Measurements from ENCODE around the gene KLC1.
"Not testable (repeated sequence)": the region's sequence is repeated elsewhere in the genome, so short reads cannot be mapped to it uniquely, and the experiment has no call there.

Gene KLC1

DNA sequence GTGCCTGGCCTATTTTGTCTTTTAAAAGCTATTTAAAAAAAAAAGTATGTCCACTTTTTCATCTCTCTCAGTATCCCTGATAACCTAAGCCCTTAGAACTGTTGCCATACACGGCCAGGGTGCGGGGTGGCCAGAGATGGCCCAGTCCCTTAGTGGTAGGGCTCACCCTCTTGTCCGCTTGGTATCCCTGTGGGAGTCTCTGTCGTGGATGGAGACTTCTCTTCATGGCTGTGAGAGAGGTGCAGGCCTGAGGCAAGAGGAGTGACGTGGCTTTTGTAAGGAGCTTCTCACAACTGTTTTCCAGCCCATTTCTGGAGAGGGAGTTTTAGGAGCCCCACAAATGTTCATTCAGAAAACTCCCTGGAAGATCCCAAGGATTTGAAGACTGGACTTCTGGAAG lies 59.4 kb downstream of the KLC1 start:
- TF ChIP-seq, protein P1, sequence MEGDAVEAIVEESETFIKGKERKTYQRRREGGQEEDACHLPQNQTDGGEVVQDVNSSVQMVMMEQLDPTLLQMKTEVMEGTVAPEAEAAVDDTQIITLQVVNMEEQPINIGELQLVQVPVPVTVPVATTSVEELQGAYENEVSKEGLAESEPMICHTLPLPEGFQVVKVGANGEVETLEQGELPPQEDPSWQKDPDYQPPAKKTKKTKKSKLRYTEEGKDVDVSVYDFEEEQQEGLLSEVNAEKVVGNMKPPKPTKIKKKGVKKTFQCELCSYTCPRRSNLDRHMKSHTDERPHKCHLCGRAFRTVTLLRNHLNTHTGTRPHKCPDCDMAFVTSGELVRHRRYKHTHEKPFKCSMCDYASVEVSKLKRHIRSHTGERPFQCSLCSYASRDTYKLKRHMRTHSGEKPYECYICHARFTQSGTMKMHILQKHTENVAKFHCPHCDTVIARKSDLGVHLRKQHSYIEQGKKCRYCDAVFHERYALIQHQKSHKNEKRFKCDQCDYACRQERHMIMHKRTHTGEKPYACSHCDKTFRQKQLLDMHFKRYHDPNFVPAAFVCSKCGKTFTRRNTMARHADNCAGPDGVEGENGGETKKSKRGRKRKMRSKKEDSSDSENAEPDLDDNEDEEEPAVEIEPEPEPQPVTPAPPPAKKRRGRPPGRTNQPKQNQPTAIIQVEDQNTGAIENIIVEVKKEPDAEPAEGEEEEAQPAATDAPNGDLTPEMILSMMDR (conservative IDR thresholded peaks at IDR 0.05; ENCODE audit: low read depth, low read length), result no peak
- no peak for DNase-seq (ENCODE audit: low read depth)
- H3K4me3 ChIP-seq (ENCODE audit: low read depth, low read length), result no peak overlapping the region

DNA sequence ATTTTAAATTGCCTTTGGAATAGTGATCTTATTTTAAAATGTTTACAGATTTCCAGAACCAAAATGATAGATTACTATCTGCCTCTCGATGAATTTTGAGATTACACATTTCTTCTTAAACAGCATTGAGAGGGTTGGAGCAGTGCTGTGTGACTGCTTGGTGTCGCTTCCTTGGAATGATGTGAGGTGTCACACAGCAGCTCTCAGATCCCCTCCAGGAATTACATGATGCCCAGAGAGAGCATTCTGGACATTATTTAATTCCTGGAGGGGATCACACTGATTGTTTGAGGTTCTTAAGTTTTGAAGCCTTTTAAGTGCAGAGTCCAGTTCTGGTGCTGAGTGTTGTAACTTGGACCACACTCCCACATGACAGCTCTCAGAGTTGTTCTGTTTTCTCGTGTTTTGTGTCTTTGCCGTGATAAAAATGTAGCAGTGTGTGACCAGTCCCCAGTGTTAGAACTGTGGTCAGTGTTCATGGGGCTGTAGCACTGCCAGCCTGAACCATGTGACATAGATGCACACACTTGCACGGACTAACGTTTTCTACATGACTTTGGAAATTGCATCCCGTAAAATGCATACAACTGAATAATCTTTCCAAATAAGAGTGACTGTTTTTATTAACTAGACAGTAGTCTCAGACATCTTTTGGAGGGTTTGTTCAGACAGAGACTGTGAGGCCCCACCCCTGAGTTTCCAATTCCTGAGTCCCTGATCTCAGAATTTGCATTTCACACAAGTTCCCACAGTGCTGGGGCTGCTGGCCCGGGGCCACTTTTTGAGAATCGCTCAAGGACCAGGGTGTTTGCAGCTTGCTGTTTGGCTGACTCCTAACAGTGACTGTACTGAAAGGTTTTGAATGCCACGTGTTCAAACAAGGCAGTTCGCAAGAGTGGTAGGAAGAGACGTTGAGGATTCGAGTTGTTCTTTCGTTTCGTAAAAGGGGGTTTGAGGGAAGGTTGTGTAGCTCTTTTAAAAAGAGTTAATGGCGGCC lies 60.2 kb downstream of the KLC1 start:
- no peak overlapping the region for H3K4me3 ChIP-seq (ENCODE audit: low read depth, low read length)
- peak; percentile 54 for DNase-seq (ENCODE audit: low read depth)
- TF ChIP-seq, protein P1 (conservative IDR thresholded peaks at IDR 0.05; ENCODE audit: low read depth, low read length), result no peak

DNA sequence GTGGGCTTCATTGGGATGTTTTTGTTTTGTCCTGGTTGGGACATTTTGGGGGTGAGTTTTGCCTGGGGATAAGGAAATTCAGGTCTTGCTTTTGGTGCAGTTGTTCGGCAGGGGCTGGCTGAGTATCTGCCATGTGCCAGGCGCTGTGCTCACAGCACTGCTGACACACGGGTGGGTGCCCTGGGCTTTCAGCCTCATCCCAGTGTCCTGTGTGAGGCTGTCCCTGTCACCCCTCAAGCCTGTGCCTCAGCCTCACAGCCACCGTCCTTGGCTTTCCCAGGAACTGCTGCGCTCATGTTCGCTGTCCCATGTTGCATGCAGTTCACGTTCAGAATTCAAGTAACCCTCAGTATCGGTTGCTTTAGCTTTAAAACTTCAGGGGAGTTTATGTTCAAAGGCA lies 61.3 kb downstream of the KLC1 start:
- DNase-seq (ENCODE audit: low read depth), result no peak
- TF ChIP-seq, protein P1 (conservative IDR thresholded peaks at IDR 0.05; ENCODE audit: low read depth, low read length), result no peak

GRCh38 chr14:103691655-103692054 lies 62.6 kb downstream of the KLC1 start:
- not testable (repeated sequence) for DNase-seq (ENCODE audit: low read depth); H3K4me3 ChIP-seq (ENCODE audit: low read depth, low read length)

More for the DNA sequence above, 61.3 kb downstream of the KLC1 start:
- H3K4me3 ChIP-seq (ENCODE audit: low read depth, low read length), result no peak overlapping the region

GRCh38 chr14:103692159-103692558 lies 63.1 kb downstream of the KLC1 start:
- no peak for DNase-seq (ENCODE audit: low read depth)
- no peak overlapping the region for H3K4me3 ChIP-seq (ENCODE audit: low read depth, low read length)
- TF ChIP-seq, protein P1 (conservative IDR thresholded peaks at IDR 0.05; ENCODE audit: low read depth, low read length), result no peak

GRCh38 chr14:103692871-103693270 lies 63.9 kb downstream of the KLC1 start:
- no peak overlapping the region for H3K4me3 ChIP-seq (ENCODE audit: low read depth, low read length)
- DNase-seq (ENCODE audit: low read depth), result no peak
- TF ChIP-seq, protein P1 (conservative IDR thresholded peaks at IDR 0.05; ENCODE audit: low read depth, low read length), result no peak

GRCh38 chr14:103693515-103693914 lies 64.5 kb downstream of the KLC1 start:
- DNase-seq (ENCODE audit: low read depth), result no peak
- TF ChIP-seq, protein P1 (conservative IDR thresholded peaks at IDR 0.05; ENCODE audit: low read depth, low read length), result no peak

More at GRCh38 chr14:103693515-103693914, 64.5 kb downstream of the KLC1 start:
- H3K4me3 ChIP-seq (ENCODE audit: low read depth, low read length), result no peak overlapping the region

Data from choroid plexus epithelial cell (primary cell).